Measurements from ENCODE around the gene ATP6AP2.
"Not testable (repeated sequence)": the region's sequence is repeated elsewhere in the genome, so short reads cannot be mapped to it uniquely, and the experiment has no call there.

ATP6AP2 gene

DNA sequence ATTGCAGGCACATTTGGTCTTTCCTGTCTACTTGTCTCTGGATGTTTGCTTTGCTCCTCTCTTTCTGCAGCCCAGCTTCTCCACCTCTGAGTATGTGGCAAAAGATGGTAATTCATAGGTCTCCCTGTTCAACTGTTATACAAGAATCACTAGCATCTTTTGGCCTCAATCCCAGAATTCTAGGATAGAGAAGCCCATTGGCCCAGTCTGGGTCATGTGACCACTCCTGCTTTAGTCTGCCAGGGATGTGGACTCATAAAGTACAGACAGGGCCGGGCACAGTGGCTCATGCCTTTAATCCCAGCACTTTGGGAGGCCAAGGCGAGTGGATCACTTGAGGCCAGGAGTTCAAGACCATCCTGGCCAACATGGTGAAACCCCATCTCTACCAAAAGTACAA lies 5.4 kb upstream of the ATP6AP2 start:
- DNase-seq (ENCODE audit: low read depth in 3 of 3, low spot score in 1 of 3) = not testable (repeated sequence)

DNA sequence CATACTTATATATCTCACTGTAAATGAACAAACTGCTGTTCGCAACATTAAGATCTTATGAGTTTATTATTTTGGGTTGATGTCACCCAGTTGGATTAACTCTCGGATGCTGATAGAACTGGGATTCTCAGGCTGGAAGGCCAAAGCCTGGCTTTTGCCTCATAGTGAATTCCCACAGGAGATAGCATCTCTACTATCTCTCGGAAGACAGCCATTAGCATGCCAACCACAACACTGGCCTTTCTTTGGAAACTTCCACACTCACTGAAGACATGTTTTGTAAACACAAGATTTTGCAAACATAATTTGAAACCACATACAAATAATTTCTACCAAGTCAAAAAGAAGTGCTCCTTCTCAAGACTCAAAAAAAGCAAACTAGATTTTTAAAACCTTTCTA lies 4.5 kb upstream of the ATP6AP2 start:
- no peak for DNase-seq (ENCODE audit: low read depth in 3 of 3, low spot score in 1 of 3)

DNA sequence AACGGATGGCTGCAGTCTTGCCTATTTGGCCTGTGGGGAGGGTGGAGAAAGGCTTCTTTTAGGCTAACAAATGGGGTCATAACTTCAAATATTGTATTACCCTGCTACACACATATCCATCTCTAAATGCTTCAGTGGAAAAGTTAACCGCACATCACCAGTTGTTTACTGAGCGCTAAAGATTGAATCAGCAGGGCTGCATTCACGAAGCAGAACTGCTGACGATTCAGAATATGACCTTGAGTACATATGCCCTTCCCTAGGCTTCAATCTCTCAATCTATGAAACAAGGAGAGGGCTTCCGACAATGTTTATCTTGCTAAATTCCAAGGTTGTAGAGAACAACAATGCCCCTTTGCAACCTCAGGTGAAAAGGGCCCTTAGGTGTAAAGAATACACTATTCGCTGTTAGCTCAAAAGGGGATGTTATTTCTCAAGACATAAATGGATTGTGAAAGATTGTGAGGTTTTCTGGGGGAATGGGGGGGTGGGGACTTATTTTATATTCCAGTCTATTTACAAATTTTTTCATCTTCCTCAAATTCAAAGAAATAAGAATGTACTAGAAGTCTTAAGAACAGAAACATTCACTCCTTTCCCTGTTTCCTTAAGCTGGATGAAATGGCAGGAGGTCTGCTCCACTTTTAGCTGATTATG lies 2.6 kb upstream of the ATP6AP2 start:
- no peak for DNase-seq (ENCODE audit: low read depth in 3 of 3, low spot score in 1 of 3)

DNA sequence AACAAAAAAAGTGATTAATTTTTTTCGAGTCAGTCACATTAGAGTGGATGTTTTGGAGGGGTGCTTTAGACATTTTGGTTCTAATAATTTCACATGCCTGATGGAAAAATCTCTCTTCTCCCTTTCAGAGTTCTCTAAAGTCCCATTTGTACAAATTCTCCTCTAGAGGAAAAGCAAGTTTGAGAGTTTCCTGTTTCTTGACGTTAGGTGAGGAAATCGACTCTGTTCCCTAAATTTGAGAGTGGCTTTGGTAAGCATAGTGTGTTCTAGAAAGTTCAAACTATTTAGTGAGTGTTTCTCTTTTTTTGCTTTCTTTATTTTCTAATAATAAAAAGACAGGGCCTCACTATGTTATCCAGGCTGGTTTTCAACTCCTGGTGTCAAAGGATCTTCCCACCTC lies 1.6 kb upstream of the ATP6AP2 start:
- DNase-seq (ENCODE audit: low read depth in 3 of 3, low spot score in 1 of 3) = no peak

DNA sequence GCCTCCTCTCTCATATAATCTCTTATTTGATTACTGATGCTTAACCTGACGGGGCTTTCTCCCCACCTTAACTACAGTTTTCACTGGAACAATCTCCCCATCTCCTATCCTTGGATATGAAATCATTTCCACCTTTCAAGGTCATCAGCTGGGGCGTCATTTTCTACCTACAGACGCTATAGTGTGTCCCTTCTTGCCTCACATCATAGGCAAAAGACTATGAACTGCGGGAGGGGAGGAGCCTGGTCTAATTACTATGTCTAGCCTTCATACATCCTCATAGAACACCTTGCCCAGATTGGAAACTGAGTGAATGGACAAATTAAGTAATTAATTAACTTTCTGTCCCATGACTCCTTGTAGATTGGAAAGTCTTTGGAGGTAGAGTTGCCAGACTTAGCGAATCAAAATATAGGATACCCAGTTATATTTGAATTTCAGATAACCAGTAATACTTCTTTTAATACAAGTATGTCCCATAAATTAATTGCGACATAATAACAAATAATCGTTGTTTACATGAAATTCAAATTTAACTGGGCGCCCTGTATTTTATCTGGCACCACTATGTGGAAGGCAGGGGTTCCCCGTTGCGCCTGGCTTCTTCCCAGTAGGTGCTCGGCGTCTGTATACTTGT lies 752 bp upstream of the ATP6AP2 start:
- no peak for DNase-seq (ENCODE audit: low read depth in 3 of 3, low spot score in 1 of 3)

DNA sequence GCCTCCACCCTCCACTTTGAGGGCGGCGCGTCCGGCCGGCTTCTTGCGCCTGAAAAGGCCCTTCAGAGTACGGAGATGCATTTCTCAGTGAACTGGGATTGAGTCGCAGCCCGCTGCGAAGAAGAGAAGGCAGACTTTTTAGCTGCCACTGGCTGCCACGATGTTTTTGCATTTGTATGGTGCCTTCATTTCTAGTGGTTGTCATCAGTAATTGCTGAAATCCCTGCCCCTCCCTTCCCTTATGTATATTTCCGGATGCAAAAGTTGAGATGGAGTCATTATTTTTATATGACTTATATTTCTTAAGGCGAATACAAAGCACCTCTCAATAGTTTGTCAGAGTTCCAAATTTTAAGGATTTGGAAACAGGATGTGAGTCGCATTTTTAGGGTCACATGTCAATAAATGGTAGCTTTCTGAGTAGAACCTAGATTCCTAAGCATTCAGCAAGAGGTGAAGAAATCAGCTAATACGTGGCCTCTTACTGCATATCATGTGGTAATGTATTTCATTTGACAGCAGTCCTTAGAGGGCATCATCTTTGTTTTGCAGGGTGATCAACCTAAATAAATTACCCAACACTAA lies 658 bp downstream of the ATP6AP2 start:
- DNase-seq (ENCODE audit: low read depth in 3 of 3, low spot score in 1 of 3) = no peak

DNA sequence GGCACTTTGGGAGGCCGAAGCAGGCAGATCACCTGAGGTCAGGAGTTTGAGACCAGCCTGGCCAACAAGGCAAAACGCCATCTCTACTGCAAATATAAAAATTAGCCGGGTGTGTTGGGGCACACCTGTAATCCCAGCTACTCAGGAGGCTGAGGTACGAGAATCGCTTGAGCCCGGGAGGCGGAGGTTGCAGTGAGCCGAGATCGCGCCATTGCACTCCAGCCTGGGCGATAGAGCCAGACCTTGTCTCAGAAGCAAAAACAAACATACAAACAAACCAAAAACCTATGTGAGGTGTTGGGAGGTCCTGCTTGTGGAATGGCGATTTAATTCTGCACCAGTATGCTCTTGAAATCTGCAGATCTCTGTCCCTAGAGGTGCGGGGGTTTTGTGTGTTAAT lies 1.4 kb downstream of the ATP6AP2 start:
- DNase-seq (ENCODE audit: low read depth in 3 of 3, low spot score in 1 of 3) = not testable (repeated sequence)

DNA sequence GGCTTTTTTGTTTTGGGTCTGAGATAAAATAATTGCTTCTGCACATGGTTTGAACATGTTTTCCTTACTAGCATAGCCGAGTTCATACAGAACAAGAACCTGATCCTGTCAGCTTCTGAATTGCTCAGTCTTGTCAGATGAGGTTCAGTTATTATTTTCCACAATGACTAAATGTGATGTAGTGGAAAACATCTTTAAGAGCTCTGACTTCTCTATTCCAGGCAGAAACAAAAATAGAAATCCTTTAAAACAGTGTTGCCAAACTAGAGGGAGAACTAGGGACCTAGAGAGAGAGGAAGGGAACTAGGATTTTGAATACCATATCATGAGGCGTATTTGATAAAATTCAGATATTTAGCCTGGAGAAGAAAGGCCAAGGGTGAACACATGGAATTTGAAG lies 2.0 kb downstream of the ATP6AP2 start:
- no peak for DNase-seq (ENCODE audit: low read depth in 3 of 3, low spot score in 1 of 3)

DNA sequence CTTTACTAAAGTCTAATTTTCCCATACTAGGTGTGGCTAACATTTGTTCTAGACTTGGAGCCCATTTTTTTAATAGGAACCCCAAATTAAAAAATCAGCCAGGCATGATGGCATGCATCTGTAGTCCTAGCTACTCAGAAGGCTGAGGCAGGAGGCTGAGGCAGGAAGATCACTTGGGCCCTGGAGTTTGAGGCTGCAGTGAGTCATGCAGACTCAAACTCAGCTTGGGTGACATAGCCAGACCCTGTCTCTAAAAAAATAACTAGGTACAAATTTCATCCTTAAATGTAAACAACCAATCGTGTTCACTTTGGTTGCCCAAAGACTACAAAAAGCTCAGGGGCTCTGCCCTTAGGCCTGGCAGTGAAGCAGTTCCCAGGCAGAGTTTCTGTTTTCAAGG lies 6.9 kb downstream of the ATP6AP2 start:
- not testable (repeated sequence) for DNase-seq (ENCODE audit: low read depth in 3 of 3, low spot score in 1 of 3)

DNA sequence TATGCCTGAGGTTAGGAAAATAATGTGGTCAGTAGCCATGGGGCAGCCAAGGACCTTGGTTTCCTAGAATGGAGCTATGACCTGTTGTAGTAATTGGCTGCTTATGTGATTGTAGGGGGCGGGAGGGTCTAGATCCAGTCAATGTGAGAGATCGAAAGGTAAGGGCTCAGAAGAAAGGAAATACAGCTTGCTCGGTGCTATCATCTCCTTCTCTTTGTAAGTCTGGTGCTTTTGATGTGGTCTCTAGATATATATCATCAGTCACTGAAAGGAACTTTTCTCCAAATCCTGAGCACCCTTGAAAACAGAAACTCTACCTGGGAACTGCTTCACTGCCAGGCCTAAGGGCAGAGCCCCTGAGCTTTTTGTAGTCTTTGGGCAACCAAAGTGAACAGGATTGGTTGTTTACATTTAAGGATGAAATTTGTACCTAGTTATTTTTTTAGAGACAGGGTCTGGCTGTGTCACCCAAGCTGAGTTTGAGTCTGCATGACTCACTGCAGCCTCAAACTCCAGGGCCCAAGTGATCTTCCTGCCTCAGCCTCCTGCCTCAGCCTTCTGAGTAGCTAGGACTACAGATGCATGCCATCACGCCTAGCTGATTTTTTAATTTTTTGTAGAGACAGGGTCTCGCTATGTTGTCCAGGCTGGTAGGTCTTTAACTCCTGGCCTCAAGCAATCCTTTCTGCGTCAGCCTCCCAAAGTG lies 9.0 kb downstream of the ATP6AP2 start:
- not testable (repeated sequence) for DNase-seq (ENCODE audit: low read depth in 3 of 3, low spot score in 1 of 3)

DNA sequence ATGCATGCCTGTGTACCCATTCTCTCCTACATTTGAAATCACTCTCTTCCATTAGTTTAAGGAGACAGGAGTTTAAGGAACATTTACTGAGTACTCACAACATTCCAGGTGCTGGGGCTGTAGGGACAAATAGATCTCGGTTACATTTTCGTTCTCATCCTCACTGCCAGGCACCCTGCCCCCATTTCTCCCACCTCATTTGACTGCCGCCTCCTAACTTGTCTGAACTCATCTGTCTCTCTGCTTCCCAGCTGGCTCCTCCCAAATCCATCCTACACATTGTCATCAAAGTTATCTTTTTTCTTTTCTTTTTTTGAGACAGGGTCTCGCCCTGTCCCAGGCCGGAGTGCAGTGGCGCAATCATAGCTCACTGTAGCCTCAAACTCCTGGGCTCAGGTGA lies 22.7 kb downstream of the ATP6AP2 start:
- DNase-seq (ENCODE audit: low read depth in 3 of 3, low spot score in 1 of 3) = no peak

DNA sequence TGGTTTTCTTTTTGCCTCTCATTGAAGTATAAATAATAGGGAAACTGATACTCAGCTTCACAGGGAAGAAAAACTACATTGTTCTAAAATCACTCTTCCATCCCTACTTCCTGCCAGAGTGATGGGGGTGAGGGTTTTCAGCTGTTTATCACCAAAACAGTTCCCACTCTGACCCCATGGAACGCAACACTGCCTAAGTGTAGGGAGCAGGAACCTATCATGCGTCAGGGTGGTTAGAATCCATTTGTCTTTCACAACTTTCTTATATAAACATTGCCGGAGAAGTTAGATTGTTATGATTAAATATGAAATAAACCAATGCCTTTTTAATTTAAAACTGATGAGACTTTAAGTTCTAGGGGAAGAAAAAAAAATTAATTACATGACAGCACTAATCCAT lies 26.6 kb downstream of the ATP6AP2 start:
- no peak for DNase-seq (ENCODE audit: low read depth in 3 of 3, low spot score in 1 of 3)

DNA sequence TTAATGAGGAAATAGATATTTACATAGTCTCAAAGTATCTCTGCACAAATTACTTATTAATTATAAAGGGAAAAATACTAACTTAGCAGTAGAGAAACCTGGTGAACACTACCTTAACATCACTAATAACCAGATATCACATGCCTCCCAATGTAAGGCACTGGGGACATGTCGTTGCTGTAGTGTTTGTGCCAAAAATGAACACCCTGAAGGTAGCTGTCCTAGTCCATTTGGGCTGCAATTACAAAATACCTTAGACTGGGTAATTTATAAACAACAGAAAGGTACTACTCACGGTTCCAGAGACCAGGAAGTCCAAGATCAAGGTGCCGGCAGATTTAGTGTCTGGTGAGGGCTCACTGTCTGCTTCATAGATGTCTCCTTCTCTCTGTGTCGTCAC lies 31.7 kb downstream of the ATP6AP2 start:
- no peak for DNase-seq (ENCODE audit: low read depth in 3 of 3, low spot score in 1 of 3)

DNA sequence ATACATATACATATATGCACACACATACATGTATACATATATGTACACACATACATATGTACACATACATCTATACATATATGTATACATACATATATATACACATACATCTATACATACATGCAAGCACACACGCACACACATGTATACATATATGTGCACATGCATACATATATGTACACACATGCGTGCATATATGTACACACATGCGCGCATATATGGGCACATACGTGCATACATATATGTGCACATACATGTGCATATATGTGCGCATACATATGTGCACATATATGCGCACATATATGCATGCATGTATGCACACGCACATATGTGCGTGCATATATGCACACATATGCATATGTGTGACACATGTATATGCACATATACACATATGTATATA lies 35.2 kb downstream of the ATP6AP2 start:
- DNase-seq (ENCODE audit: low read depth in 3 of 3, low spot score in 1 of 3) = no peak

DNA sequence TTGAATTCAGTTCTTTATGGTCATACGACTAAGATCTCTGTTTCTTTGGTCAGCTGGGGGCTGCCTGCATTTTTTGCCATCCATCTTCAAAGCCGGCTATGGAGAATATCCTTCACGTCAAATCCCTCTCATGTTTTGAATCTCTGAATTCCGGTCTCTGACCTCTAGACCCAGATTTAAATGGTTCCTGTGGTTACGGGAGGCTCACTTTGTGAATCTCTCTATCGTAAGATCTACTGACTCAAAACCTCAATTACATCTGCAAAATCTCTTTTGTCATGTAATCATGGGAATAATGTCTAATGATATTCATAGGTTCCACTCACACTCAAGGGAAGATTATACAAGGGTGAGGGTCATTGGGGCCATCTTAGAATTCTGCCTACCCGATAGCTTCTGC lies 36.8 kb downstream of the ATP6AP2 start:
- no peak for DNase-seq (ENCODE audit: low read depth in 3 of 3, low spot score in 1 of 3)

DNA sequence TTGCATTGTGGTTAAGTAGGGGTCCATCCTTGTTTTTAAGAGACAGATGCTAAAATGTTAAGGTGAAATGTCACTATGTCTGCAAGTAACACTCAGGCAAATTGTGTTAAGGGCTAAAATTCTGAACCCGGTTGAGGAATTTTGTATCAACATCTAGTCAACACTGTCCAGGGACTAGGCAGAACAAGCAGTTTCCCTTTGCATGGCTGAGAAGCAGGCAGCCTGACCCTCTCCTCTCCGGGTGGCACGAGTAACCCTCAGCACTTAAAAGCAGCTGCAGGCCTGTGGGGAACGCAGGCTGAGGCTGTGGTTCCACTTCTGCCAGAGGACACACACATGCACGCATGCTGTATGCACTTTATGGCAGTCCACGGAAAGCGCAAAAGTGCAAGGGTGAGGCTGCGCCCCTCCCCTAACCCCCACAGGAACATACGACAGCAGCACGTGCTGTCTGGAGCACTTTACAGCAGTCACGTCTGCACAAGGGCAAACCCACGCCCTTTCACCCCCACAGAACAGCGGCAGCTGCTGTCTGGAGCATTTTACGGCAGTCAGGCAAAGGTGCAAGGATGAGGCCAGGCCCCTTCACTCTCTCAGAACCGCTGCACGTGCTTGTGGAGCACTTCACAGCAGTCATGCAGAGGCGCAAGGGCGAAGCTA lies 41.8 kb downstream of the ATP6AP2 start:
- DNase-seq (ENCODE audit: low read depth in 3 of 3, low spot score in 1 of 3) = no peak

DNA sequence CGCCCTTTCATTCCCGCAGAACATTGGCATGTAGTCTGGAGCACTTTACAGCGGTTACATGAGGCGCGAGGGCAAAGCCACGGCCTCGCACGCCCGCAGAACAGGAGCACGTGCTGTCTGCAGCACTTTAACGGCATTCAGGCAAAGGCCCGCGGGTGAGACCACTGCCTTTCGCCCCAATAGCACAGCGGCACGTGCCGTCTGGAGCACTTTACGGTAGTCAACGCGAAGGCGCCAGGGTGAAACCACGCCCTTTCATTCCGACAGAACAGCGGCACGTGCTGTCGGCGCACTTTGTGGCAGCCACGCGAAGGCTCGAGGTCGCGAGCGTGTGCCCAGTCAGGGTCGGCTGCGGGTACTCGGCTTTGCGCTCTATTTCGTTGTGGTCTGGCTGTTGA lies 42.4 kb downstream of the ATP6AP2 start, which contains the start of gene MPC1L:
Gene MPC1L (plus strand): TSS at position 290 of the 398 bp plus-strand sequence. CDS start 138 bp downstream, outside the sequence.
- no peak for DNase-seq (ENCODE audit: low read depth in 3 of 3, low spot score in 1 of 3)

DNA sequence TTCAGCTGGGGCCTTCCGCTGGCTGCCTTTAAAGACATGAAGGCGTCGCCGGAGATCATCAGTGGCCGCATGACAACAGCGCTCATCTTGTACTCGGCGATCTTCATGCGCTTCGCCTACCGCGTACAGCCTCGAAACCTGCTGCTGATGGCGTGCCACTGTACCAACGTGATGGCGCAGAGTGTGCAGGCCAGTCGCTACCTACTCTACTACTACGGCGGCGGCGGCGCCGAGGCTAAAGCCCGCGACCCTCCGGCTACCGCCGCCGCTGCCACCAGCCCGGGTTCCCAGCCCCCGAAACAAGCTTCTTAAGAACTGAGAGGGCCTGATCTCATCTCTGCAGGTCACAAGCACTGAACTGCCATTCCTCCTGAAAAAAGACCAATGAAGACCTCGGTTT lies 42.9 kb downstream of the ATP6AP2 start:
- no peak for DNase-seq (ENCODE audit: low read depth in 3 of 3, low spot score in 1 of 3)

DNA sequence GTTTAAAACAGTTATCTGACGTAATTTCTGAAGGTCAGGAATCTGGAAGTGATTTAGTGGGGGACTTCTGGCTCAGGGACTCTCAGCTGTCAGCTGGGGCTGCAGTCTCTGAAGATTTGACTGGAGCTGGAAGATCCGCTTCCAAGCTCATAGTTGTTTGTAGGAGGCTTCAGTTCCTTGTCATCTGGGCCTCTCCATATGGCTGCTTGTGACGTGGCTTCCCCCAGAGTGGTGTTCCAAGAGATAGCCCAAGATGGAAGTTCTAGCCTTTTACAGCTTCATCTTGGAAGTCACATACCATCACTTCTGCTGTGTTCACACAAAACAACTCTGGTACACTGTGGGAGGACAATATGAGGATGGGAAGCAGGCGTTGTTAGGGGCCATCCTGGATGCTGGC lies 44.5 kb downstream of the ATP6AP2 start:
- no peak for DNase-seq (ENCODE audit: low read depth in 3 of 3, low spot score in 1 of 3)

DNA sequence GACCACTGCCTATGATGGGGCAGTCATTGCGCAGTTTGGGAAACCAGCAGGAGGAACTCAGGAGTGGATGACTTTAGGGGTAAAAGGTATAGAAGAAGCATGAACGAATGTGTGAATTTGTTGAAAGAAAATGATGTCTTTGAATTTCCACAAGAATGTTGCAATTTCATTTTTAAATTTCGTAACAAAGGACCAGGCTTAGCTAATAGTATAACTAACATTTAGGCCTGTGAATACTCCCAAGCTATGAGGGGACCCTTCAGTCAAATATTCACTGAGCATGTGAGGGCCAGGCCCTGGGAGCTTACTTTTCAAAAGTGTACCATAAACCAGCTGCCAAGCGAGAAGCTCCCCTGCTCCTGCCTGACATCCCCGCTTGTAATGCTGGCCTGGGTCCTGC lies 47.7 kb downstream of the ATP6AP2 start:
- DNase-seq (ENCODE audit: low read depth in 3 of 3, low spot score in 1 of 3) = no peak

DNA sequence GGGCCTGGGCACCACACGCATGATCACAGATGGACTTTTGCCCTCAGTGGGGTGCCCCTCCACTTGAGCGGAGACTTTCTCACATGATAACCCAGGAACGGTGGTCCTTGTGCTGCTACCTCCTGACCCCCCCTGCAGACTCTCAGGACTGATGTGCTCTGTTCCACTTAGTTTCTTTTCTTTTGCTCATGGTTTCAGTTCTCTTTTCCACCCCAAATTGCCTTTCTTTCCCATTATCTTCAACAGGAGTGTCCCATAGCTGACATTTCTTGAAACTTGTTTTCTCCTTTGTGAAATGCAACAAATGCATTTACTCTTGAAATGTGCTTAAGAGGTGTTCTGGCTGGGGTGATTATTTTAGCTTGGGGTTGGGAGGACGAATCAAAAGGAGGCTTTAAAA lies 51.4 kb downstream of the ATP6AP2 start:
- DNase-seq (ENCODE audit: low read depth in 3 of 3, low spot score in 1 of 3) = no peak

DNA sequence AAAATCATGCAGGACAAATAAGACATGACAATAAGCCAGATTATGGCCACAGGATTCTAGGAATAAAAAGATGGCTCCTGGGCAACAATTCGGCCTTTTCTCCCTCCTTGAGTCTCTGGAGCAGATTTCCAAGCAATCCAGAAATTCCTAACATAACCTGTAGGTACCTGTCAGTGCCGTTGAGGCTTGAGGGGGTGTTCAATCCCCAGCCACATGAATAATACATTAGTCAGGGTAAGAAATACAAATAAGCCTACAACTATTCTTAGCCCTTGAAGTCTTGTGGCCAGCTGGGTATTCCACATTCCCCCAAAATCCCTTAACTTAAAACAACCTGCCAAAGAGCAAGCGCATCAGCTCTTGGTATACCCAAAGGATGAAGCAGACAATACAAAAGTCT lies 56.9 kb downstream of the ATP6AP2 start:
- no peak for DNase-seq (ENCODE audit: low read depth in 3 of 3, low spot score in 1 of 3)
